Measurements from ENCODE around the gene ADAMTS12. TPM values are rescaled to one million over a fixed set of nuclear protein-coding genes. Genes with fewer than 3 reads are reported as not detected.

The ADAMTS12 gene
- total RNA-seq, 1 experiment from 2014 or later, result 17.5 TPM

DNA sequence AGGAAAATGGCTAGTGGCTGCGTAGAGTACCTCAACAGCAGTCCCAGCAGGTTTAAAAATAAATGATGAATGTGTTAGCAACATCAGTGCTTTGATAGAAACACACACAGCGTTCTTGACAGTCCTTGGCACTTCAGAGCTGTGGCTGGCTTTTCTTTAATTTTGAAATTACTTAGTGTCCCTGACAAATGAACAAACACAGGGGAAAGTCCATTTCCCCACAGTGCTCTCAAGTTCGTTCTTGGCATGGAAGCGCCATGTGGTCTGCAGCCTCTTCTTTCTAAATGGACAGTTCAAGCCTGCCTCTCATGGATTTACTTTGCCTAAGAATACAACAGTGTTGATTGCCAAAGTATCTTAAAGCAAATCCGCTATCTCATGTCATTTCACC lies 102.2 kb downstream of the ADAMTS12 start:
- Histone ChIP-seq H3K4me1 (peaks cover 15% of the 10 kb centered on the region), H3K27me3 (no peaks in the 10 kb centered on the region), H3K9me3 (replicated peaks) (peaks cover 2% of the 10 kb centered on the region; the same call in 1 of the 2 replicates), H3K36me3 (no peaks in the 10 kb centered on the region), H3K27ac (peak overlapping the region; percentile 86), H3K4me3 (no peak overlapping the region)
- no peak for DNase-seq

DNA sequence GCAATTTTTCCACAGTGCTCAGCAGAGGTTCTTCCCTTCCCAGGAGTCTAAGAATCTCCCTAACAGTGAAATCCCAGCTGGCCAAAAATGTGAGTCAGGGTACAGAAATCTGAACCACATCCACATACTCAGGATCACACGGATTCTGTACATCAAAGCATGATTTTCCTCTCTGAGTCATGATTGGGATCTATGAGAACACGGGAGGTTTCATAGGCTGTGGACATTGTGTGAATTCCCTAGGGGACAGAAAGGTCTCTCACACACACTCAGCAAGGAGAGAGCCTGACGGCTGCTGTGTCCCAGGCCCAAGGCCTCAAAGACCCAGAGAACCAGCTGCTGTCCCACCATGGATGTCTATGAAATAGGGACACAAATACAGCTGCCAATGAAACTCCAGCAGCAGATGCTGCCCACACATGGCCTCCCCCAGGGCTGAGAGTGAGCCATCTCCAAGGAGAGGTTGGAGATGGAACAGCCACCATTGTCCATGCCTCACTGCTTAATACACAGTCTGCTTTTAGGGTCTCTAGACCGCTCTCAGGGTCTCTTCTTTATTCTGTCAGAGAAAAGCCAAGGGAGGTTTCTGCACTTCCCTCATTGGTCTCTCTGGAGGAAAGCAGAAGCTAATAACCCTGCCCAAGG lies 102.7 kb downstream of the ADAMTS12 start:
- Histone ChIP-seq H3K4me1 (peaks cover 15% of the 10 kb centered on the region), H3K36me3 (no peaks in the 10 kb centered on the region), H3K9me3 (replicated peaks) (peaks cover 7% of the 10 kb centered on the region), H3K4me3 (no peak overlapping the region), H3K27me3 (no peaks in the 10 kb centered on the region), H3K27ac (peak overlapping the region; percentile 86)
- peak; percentile 88 to 94 for DNase-seq

DNA sequence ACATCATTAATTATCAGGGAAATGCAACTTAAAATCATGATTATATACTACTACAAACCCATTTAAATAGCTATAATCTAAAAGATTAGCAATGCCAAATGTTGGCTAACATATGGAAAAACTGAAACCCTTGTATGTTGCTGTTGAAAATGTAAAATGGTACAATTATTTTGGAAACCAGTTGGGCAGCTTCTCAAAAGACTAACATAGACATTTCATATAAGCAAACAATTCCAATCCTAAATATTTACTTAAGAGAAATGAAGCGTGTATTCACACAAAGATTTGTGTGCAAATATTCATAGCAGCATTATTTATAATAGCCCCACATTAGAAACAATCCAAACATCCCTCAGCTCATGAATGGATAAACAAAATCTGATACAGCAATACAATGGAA lies 106.2 kb downstream of the ADAMTS12 start:
- Histone ChIP-seq H3K27ac (no peak overlapping the region), H3K4me1 (peaks cover 33% of the 10 kb centered on the region), H3K4me3 (no peak overlapping the region), H3K36me3 (no peaks in the 10 kb centered on the region), H3K9me3 (replicated peaks) (peaks cover 11% of the 10 kb centered on the region), H3K27me3 (no peaks in the 10 kb centered on the region)
- no peak for DNase-seq

GRCh38 chr5:33781286-33781685 lies 110.5 kb downstream of the ADAMTS12 start:
- peak overlapping the region; percentile 81 for H3K27ac ChIP-seq
- H3K4me3 ChIP-seq, result peak overlapping the region; percentile 3; the same call in 1 of the 2 replicates

DNA sequence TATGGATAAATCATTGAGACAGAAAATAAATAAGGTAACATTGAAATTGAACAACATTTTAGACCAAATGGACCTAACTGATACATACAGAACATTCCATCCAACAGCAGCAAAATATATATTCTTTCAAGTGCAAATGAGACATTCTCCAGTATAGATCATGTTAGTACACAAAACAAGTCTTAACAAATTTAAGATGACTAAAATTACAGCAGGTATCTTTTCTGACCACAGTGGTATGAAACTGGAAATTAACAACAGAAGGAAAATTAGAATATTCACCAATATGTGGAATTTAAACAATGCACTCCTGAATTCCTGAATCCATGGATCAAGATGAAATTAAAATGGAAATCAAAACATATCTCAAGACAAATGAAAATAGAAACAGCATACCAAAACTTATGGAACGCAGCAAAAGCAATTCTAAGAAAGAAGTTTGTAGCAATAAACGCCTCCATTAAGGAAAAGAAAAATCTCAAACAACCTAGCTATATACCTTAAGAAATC lies 115.6 kb downstream of the ADAMTS12 start:
- DNase-seq, result no peak

More at GRCh38 chr5:33781286-33781685, 110.5 kb downstream of the ADAMTS12 start:
- Histone ChIP-seq H3K27me3 (no peaks in the 10 kb centered on the region), H3K4me1 (peaks cover 21% of the 10 kb centered on the region), H3K36me3 (no peaks in the 10 kb centered on the region), H3K9me3 (replicated peaks) (peaks cover 19% of the 10 kb centered on the region)
- peak; percentile 86 to 91 for DNase-seq

GRCh38 chr5:33774341-33774740 lies 117.4 kb downstream of the ADAMTS12 start:
- H3K4me1 ChIP-seq, result peaks cover 4% of the 10 kb centered on the region; the same call in 1 of the 2 replicates
- H3K9me3 ChIP-seq (replicated peaks), result peaks cover 9% of the 10 kb centered on the region
- no peak overlapping the region for H3K27ac ChIP-seq
- no peak overlapping the region for H3K4me3 ChIP-seq
- H3K36me3 ChIP-seq, result no peaks in the 10 kb centered on the region
- H3K27me3 ChIP-seq, result no peaks in the 10 kb centered on the region
- DNase-seq, result no peak

More for the DNA sequence above, 115.6 kb downstream of the ADAMTS12 start:
- Histone ChIP-seq H3K27me3 (no peaks in the 10 kb centered on the region), H3K27ac (no peak overlapping the region), H3K4me1 (peaks cover 14% of the 10 kb centered on the region), H3K9me3 (replicated peaks) (peaks cover 9% of the 10 kb centered on the region), H3K4me3 (no peak overlapping the region), H3K36me3 (no peaks in the 10 kb centered on the region)

- H3K4me3 ChIP-seq, result no peak overlapping the region
- no peaks in the 10 kb centered on the region for H3K36me3 ChIP-seq
- peaks cover 4% of the 10 kb centered on the region; the same call in 1 of the 2 replicates for H3K4me1 ChIP-seq
- no peak for DNase-seq
- H3K27me3 ChIP-seq, result no peaks in the 10 kb centered on the region
- H3K27ac ChIP-seq, result no peak overlapping the region
- 0 out of 2 replicates have a peak, but pooled peaks cover 2% of the 10 kb centered on the region for H3K9me3 ChIP-seq (replicated peaks)
These were observed 119.4 kb downstream of the ADAMTS12 start for GRCh38 chr5:33772380-33772897.

DNA sequence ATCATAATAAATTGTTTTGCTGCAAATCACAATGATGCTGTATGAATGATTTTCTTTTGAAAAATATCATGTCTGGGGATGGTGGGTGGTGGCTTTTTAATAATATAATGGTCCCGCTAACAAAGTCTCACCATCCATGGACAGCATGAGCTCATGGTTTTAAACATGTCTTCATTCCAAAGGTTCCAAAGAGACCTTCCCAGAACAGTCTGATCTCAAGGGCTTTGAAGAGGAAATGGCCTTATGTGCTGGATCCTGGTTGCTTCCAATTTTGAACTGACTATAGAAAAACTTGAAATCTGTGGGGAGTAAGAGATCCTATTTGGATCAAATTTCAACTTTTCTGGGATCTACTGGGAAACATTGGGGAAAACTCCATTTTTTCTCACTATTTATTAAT lies 121.8 kb downstream of the ADAMTS12 start:
- no peak overlapping the region for H3K27ac ChIP-seq
- H3K9me3 ChIP-seq (replicated peaks), result no peaks in the 10 kb centered on the region
- H3K36me3 ChIP-seq, result no peaks in the 10 kb centered on the region
- DNase-seq, result no peak
- no peak overlapping the region for H3K4me3 ChIP-seq
- H3K4me1 ChIP-seq, result peaks cover 7% of the 10 kb centered on the region
- no peaks in the 10 kb centered on the region for H3K27me3 ChIP-seq

DNA sequence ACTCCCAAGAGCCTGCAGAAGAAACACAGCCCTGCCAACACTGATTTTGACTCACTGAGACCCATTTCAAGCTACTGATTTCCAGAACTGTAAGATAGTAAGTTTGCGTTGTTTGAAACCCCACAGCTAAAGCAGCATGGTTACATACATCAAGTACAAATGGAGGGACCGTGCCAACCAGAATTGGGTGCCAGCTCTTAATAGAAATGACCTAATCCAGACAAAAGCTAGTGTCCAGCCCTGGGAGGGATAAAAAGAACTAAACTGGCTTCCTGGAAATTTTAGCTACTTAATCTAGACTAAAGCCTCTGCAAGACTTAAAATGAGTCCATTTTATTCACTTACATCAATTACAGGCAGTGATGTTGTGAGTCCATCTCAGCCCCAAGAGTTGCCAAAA lies 122.6 kb downstream of the ADAMTS12 start:
- no peaks in the 10 kb centered on the region for H3K27me3 ChIP-seq
- no peaks in the 10 kb centered on the region for H3K36me3 ChIP-seq
- no peaks in the 10 kb centered on the region for H3K9me3 ChIP-seq (replicated peaks)
- H3K4me3 ChIP-seq, result no peak overlapping the region
- H3K27ac ChIP-seq, result no peak overlapping the region
- peaks cover 14% of the 10 kb centered on the region for H3K4me1 ChIP-seq
- DNase-seq, result no peak

DNA sequence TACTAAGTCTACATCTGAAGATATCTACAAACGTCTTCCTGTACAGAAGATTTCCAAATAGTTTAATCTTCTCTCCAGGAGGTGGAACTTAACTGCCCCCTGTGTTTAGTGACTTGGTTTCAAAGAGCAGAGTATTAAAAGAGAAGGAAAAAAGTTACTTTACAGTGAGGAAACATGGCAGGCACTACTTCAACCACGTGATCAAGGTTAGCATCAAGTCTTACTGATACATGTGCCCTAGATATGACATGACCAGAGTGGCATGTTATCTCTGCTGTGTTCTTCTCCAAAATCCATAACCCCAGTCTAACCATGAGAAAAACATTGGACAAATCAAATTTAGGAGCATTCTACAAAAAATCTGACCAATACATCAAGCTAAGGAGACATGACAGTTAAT lies 125.8 kb downstream of the ADAMTS12 start:
- no peaks in the 10 kb centered on the region for H3K36me3 ChIP-seq
- H3K4me3 ChIP-seq, result no peak overlapping the region
- H3K4me1 ChIP-seq, result peaks cover 26% of the 10 kb centered on the region

DNA sequence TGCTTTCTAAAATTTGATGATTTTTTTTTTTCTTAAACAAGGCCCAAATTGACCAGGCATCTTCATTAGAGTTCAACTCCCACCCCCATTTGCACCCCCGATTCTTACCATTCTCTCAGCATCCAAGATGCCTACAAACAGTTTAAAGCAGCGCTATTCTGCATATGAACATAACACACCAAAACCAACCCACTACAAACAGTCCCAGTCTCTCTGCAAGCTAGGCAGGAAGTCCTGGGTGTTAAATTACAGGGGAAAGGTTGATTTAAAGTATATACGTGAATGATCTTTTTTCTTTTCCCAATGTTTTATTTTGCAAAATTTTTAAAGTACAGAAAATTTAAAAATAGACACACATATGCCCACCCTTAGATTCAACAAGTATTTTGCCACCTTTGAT lies 127.0 kb downstream of the ADAMTS12 start:
- 0 out of 2 replicates have a peak, but pooled peaks cover 2% of the 10 kb centered on the region for H3K9me3 ChIP-seq (replicated peaks)
- peak in 1 of 2 experiments; percentile 39 for DNase-seq
- H3K4me1 ChIP-seq, result peaks cover 28% of the 10 kb centered on the region
- H3K4me3 ChIP-seq, result no peak overlapping the region
- H3K36me3 ChIP-seq, result no peaks in the 10 kb centered on the region
- H3K27ac ChIP-seq, result no peak overlapping the region
- no peaks in the 10 kb centered on the region for H3K27me3 ChIP-seq

More for the DNA sequence above, 125.8 kb downstream of the ADAMTS12 start:
- no peak overlapping the region for H3K27ac ChIP-seq
- H3K9me3 ChIP-seq (replicated peaks), result 0 out of 2 replicates have a peak, but pooled peaks cover 2% of the 10 kb centered on the region
- no peaks in the 10 kb centered on the region for H3K27me3 ChIP-seq
- DNase-seq, result no peak

- no peaks in the 10 kb centered on the region for H3K27me3 ChIP-seq
These were observed 128.4 kb downstream of the ADAMTS12 start for GRCh38 chr5:33763435-33763834.

GRCh38 chr5:33762859-33763258 lies 128.9 kb downstream of the ADAMTS12 start:
- Histone ChIP-seq H3K27ac (no peak overlapping the region), H3K27me3 (no peaks in the 10 kb centered on the region), H3K4me3 (no peak overlapping the region), H3K9me3 (replicated peaks) (0 out of 2 replicates have a peak, but pooled peaks cover 5% of the 10 kb centered on the region), H3K36me3 (no peaks in the 10 kb centered on the region), H3K4me1 (peaks cover 28% of the 10 kb centered on the region)
- DNase-seq, result no peak

More at GRCh38 chr5:33763435-33763834, 128.4 kb downstream of the ADAMTS12 start:
- peaks cover 28% of the 10 kb centered on the region for H3K4me1 ChIP-seq
- H3K9me3 ChIP-seq (replicated peaks), result 0 out of 2 replicates have a peak, but pooled peaks cover 2% of the 10 kb centered on the region
- no peak overlapping the region for H3K4me3 ChIP-seq
- DNase-seq, result no peak
- no peak overlapping the region for H3K27ac ChIP-seq
- no peaks in the 10 kb centered on the region for H3K36me3 ChIP-seq

DNA sequence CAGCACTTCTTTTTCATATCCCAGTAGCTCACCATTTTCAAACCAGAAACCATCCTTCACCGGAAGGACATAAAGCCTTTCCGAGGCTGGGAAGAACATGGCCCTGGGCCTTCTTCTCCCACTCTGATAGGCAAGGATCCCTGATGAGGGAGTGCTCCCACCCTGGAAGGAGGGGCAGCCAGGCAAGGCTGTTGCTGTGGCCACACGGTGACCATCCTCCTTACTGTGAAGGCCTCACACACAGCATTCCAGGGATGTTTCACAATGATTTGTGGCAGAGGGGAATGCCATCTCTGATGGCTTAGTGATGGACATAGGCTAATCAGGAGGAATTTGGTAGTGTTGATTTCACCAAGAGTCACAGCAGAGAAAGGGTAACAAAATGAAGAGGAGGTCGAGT lies 130.7 kb downstream of the ADAMTS12 start:
- peak; percentile 12 to 34 for DNase-seq
- Histone ChIP-seq H3K36me3 (no peaks in the 10 kb centered on the region), H3K4me3 (no peak overlapping the region), H3K9me3 (replicated peaks) (0 out of 2 replicates have a peak, but pooled peaks cover 5% of the 10 kb centered on the region), H3K27me3 (no peaks in the 10 kb centered on the region), H3K27ac (no peak overlapping the region), H3K4me1 (peaks cover 37% of the 10 kb centered on the region)

- H3K27ac ChIP-seq, result no peak overlapping the region
- DNase-seq, result no peak
- H3K4me1 ChIP-seq, result peaks cover 23% of the 10 kb centered on the region
These were observed 133.1 kb downstream of the ADAMTS12 start for GRCh38 chr5:33758737-33759136.

More at GRCh38 chr5:33758737-33759136, 133.1 kb downstream of the ADAMTS12 start:
- H3K36me3 ChIP-seq, result no peaks in the 10 kb centered on the region
- no peaks in the 10 kb centered on the region for H3K27me3 ChIP-seq
- no peak overlapping the region for H3K4me3 ChIP-seq
- H3K9me3 ChIP-seq (replicated peaks), result 0 out of 2 replicates have a peak, but pooled peaks cover 5% of the 10 kb centered on the region

Measured in SJCRH30 (cell line).